ENCODE data around the gene KRTAP12-4.
"Not testable (repeated sequence)": the region's sequence is repeated elsewhere in the genome, so short reads cannot be mapped to it uniquely, and the experiment has no call there.

KRTAP12-4 gene, protein sequence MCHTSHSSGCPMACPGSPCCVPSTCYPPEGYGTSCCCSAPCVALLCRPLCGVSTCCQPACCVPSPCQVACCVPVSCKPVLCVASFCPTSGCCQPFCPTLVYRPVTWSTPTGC

DNA sequence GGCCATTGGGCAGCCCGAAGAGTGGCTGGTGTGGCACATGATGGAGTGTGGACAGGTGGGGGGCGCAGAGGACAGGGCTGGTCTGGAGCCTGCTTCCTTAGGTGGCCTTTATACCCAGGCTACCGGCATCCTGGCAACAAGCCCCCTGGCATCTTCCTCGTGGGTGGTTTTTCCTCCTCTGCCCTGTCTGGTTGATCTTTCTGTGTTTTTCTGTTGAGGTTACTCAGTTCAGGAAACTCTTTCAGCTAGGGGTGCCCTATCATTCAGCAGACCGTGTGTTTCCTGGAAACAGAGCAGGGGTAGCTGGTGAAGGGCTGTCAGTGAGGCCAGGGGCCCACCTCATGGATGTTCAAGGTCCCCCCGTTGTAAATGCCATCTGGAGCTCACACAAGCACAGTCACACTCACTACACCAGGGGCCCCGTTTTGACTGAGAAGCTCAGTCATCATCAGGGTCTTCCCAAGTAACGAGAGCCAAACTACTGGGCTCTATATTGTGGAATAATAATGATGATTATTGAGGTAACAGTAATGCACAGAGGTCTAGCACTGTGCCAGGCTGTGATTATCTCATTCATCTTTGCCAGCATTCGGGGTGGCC, at the start of gene KRTAP12-4:
Gene KRTAP12-4 (minus strand): TSS at position 84 of the 600 bp plus-strand sequence. CDS start 45 bp downstream, at position 39.
- DNase-seq (ENCODE audit: low spot score): no peak

DNA sequence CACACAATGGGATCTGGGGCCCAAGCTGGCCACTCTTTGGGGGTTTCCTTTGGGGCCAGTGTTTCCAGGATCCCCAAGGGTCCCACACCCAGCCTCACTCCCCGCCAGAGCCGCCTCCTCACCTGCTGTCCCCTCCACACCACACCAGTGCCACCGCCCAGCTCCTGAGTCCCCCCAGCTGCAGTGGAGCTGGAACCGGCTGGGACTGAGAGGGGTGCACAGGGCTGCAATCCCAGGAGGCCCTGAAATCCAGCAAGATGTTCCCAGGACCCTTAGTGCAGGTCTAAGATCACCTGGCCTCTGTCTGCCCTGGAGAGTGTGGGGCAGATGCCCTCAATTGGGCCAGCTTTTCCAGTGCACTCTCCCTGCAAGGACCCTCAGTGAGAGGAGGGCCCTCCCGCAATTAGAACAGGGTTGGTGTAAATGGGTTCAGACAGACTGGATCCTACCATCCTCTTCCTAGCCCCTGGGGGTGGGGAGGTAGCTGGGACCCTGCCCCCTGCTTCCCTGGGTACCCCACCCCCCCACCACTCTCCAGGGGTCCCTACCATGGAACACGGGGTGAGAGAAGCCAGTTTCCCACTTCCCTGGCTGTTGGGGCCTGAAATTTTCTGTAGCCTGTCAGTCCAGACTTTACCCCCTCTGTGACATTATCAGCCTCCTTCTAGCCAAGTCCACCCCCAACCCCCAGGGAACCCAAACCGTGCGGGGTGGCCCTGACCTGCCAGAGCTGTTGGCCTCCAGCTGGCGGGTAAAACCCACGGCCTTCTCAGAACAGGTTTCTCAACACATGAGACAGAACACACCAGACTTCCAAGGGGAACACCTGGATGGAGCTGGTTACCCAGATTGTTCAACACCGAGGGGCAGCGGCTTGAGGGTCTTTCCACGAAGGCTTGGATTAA, 49.5 kb upstream of the KRTAP12-4 start:
- DNase-seq (ENCODE audit: low spot score): no peak

DNA sequence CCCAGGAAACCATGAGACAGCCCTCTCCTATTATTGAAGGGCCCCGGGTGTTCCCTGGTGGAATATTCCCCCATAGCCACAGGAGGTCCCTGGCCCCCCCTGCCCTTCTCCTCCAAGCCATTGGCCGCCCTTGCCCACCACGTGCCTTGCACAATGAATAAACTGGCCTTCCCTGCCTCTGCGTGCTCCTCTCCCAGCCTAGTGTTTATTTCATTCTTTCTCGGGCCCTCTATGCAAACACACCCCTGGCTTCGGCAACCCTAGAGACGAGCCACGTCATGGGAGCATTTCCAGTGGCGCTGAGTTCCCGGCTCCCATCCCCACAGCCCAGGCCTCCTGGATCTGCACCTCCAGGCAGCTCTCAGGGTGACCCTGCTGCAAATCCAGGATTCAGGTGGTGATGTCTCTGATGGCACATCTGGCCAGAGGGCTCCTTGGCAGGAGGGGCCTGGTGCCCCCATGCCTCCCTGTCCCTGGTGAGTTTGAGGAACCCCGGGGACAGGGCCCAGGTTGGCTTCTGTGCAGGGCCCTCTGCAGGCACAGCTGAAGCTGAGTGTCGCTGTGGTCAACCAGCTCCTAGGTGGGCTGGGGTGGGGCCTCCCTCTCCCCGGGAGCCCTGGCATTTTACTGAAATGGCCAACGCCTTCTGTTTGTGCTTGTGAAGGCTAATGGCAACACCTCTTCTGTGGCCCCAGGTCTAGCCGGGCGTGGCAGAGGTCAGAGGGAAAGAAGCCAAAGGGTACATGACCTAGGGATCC, 48.7 kb upstream of the KRTAP12-4 start:
- no peak for DNase-seq (ENCODE audit: low spot score)

- DNase-seq (ENCODE audit: low spot score): no peak
Observed at GRCh38 chr21:44702111-44702972, 47.9 kb upstream of the KRTAP12-4 start.

DNA sequence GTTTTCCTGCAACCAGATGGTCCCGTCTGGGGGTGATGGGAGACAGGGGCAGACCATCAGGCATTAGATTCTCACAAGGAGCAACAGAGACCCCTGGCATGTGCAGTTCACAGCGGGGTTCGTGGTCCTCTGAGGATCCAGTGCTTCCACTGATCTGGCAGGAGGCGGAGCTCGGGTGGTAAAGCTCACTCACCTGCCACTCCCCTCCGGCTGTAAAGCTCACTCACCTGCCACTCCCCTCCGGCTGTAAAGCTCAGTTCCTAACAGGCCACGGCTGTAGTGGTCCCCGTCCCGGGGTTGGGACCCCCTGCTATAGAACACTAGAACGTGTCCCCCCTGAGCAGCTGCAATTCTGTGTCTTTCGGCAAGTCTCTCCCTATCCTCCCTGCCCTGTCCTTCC, 47.1 kb upstream of the KRTAP12-4 start:
- no peak for DNase-seq (ENCODE audit: low spot score)

DNA sequence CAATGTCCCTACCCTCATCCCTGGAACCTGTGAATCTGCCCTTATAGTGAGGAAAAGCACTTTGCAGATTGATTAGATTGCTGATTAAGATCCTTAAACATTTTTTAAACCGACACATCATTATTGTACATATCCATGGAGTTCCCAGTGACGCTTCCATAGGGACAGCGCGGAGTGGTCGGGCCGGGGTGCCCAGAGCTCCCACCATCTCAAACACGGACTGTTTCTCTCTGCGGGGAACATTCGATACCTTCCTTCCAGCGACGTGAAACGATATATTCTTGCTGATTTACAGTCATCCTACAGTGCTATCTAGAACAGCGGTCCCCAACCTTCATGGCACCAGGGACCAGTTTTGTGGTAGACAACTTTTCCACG, 46.6 kb upstream of the KRTAP12-4 start:
- no peak for DNase-seq (ENCODE audit: low spot score)

DNA sequence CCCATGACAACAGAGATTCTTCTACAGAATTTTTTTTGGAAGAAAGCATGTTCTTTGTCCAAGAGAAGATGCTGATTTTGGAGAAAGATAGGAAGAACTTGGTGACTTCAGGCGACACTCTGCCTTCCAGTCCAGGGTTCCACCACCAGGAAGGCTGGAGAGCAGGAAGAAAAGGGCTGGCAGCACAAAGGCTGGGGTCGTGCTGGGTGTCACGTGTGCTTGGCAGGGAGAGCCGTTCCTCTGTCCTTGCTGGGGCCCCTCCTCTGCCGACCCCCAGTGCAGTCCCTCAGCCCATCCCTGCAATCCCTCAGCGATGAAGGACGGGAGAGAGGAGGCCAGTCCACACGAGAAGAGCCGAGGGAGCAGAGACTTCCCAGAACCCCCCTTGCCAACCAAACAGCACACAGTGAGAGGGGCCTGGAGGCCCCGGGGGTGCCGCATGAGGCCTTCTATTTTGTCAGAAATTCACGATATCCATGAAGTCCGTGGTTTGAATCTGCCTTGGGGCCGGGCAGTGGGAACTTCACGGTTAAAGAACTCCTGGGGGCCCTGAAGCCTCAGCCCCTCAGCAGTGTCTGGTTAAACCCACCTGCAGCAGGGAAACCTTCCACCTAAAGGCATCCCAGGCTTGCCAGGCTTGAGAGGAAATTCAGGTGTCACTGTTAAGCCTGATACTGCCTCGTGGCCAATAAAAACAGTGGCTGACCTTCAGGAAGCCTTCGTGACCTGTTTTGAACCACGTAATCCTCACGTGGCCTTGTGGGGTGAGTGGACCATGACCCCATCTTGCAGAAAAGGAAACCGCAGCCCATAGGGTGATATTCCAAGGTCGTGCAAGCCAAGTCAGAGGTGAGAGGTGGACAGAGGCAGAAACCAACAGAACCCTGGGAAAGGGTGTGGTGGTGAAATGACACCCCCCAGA, 45.9 kb upstream of the KRTAP12-4 start:
- no peak for DNase-seq (ENCODE audit: low spot score)

DNA sequence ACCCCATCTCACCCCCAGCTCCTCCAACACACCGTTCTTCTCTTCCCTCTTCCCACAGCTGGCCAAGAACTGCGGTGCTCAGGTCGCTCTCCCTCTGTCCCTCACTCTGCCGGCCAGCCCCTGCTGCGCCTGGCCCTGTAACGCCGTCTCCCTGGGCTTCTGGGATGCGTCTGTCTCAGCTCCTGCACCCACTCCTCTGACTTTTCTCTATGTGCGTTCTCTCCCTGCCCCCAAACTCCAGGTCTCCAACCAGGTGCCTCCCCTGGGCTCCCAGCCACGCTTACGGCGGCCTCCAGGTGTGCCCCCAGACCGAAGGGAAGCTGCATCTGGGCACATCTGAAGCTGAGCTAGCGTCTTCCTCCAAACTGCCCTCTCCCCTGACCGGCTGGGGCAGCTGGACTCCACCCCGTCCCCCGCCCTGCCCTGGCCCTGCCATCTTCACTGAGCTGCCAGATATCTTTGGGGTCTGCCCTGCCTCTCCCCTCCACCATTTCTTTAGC, 45.1 kb upstream of the KRTAP12-4 start:
- no peak for DNase-seq (ENCODE audit: low spot score)

- no peak for DNase-seq (ENCODE audit: low spot score)
Observed at GRCh38 chr21:44697811-44698734, 43.6 kb upstream of the KRTAP12-4 start.

GRCh38 chr21:44697172-44697810, 42.8 kb upstream of the KRTAP12-4 start, which contains the start of gene KRTAP10-12:
KRTAP10-12 (plus strand) TSS chr21:44697172; CDS start chr21:44697202, 30 bp downstream.
- DNase-seq (ENCODE audit: low spot score): not testable (repeated sequence)

DNA sequence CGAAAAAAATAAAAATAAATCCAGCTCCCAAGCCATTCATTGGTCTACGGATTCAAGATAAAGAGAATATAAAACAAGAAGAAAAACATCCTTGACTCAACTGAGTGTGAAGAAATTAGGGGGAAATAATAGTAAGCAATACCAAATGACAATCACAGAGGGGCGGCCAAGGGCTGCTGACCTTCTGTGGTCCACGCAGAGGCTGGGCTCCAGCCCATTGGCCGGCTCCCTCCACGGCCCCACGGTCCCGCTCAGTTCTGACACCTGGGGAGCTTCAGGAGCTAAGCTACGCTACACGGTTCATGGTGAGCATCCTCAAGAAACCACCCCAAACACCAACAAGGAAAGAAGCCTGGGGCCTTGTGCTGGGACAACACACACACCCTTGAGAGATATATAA, 42.1 kb upstream of the KRTAP12-4 start:
- DNase-seq (ENCODE audit: low spot score): no peak

- no peak for DNase-seq (ENCODE audit: low spot score)
Observed at GRCh38 chr21:44695641-44696040, 41.2 kb upstream of the KRTAP12-4 start.

GRCh38 chr21:44695184-44695583, 40.7 kb upstream of the KRTAP12-4 start:
- no peak for DNase-seq (ENCODE audit: low spot score)

GRCh38 chr21:44694776-44695175, 40.3 kb upstream of the KRTAP12-4 start:
- DNase-seq (ENCODE audit: low spot score): no peak

DNA sequence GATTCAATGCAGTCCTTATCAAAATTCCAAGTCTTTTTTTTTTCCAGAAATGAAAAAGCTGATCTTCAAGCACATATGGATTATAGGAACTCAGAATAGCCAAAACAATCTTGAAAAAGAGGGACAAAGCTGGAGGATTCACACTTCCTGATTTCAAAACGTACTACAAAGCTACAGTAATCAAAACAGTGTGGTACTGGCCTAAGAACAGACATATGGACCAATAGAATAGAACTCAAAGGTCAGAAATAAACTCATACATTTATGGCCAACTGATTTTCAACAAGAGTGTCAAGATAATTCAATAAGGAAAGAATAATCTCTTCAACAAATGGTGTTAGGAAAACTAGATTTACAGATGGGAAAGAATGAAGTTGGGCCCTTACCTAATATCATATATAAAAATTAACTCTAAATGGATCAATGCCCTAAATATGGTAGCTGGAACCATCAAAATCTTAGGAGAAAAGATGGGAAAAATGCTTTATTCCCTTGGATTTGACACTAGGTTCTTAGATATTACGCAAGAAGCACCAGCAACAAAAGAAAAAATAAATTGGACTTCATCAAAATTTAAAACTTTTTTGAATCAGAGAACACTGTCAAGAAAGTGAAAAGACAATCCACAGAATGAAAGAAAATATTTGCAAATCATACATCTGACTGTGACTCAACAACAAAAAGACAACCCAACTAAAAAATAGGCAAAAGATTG, 38.5 kb upstream of the KRTAP12-4 start:
- no peak for DNase-seq (ENCODE audit: low spot score)

DNA sequence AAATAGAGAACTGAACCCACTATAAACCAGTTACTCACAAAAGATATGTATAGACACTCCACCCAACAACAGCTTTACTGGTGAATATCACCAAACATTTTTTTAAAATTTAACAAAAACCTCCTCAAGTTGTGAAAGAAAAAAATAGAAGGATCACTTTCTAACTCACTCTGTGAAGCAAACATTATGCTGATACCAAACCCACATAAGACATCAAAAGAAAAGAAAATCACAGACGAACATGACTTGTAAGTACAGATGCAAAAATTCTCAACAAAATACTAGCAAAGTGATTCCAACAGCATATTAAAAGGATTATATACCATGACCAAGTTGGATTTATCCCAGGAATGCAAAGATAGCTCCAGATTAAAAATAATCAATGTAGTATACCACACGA, 37.2 kb upstream of the KRTAP12-4 start:
- no peak for DNase-seq (ENCODE audit: low spot score)

DNA sequence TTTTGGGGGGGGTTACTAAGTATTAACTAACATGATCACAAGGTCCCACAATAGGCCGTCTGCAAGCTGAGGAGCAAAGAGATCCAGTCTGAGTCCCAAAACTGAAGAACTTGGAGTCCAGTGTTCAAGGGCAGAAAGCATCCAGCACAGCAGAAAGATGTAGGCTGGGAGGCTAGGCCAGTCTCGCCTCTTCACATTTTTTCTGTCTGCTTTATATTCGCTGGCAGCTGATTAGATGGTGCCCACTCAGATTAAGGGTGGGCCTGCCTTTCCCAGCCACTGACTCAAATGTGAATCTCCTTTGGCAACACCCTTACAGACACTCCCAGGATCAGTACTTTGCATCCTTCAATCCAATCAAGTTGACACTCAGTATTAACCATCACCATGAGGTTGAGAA, 35.3 kb upstream of the KRTAP12-4 start:
- DNase-seq (ENCODE audit: low spot score): not testable (repeated sequence)

- DNase-seq (ENCODE audit: low spot score): no peak
Observed at GRCh38 chr21:44687671-44688070, 33.2 kb upstream of the KRTAP12-4 start.
